ENCODE measurements around the gene HSPB1. TPM values are rescaled to one million over a fixed set of nuclear protein-coding genes. Genes with fewer than 3 reads are reported as not detected.

Gene HSPB1
- total RNA-seq, 4 donors from 2014 or later = 981 to 2,288 (median 2,045) TPM

GRCh38 chr7:76316984-76317781 lies 14.7 kb downstream of the HSPB1 start:
- H3K27ac ChIP-seq = peak overlapping the region; percentile 87
- H3K36me3 ChIP-seq = no peaks in the 10 kb centered on the region
- H3K9me3 ChIP-seq = no peaks in the 10 kb centered on the region
- peaks cover 28% of the 10 kb centered on the region for H3K4me1 ChIP-seq
- H3K27me3 ChIP-seq = no peaks in the 10 kb centered on the region
- no peak for DNase-seq (ENCODE audit: low spot score in 2 of 2)
- TF ChIP-seq EP300 (IDR thresholded peaks at IDR 0.05) = no peak
- TF ChIP-seq CTCF (IDR thresholded peaks at IDR 0.05) = no peak
- no peak for TF ChIP-seq POLR2AphosphoS5 (IDR thresholded peaks at IDR 0.05)
- no peak for TF ChIP-seq POLR2A (IDR thresholded peaks at IDR 0.05)
- WGBS = 52% methylated on average over 14 of the region's 14 CpGs
- peak overlapping the region; percentile 66 for H3K4me3 ChIP-seq

DNA sequence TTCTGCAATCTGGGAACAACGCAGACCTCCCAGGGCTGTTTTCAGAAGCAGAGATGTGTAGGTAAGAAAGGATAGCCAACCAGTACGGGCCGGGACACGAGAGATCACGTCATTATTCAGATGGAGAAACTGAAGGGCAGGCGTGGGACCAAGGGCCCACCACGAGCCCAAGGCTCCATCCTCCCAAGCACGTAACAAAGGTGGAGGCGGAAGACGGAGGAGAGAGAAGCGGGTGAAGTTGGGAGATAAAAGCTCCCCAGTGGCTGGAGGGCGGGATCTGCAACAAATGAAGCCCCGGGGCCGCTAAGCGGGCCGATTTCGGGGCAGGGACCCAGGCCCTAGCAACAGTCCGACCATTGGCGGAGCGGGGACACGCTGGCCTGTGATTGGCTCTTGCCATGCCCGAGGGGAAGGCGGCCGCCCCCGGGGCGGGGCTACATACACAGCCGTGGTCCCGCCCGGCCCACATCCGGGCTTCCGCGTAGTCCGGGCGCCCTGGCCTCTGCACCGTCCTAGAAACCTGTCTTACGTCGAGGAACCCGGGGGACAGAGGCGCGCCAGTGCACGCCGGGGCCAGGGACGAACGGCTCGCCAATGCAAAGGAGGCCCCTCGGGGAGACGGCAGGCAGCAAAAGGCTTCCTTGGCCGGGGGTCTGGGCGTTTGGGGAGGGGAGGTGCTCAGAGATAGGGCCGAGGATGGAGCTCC lies 15.5 kb downstream of the HSPB1 start:
- Histone ChIP-seq H3K27ac (peak overlapping the region; percentile 87), H3K36me3 (no peaks in the 10 kb centered on the region), H3K27me3 (no peaks in the 10 kb centered on the region), H3K4me3 (peak overlapping the region; percentile 66), H3K9me3 (no peaks in the 10 kb centered on the region), H3K4me1 (peaks cover 28% of the 10 kb centered on the region)
- WGBS = under 1% methylated on average over 31 of the region's 50 CpGs
- peak; percentile 97 to 98 for DNase-seq (ENCODE audit: low spot score in 2 of 2)
- no peak for TF ChIP-seq CTCF (IDR thresholded peaks at IDR 0.05)
- peak; percentile 28 to 59 for TF ChIP-seq POLR2A (IDR thresholded peaks at IDR 0.05)
- TF ChIP-seq POLR2AphosphoS5 (IDR thresholded peaks at IDR 0.05) = peak in 1 of 3 donors; percentile 59
- TF ChIP-seq EP300 (IDR thresholded peaks at IDR 0.05) = no peak

DNA sequence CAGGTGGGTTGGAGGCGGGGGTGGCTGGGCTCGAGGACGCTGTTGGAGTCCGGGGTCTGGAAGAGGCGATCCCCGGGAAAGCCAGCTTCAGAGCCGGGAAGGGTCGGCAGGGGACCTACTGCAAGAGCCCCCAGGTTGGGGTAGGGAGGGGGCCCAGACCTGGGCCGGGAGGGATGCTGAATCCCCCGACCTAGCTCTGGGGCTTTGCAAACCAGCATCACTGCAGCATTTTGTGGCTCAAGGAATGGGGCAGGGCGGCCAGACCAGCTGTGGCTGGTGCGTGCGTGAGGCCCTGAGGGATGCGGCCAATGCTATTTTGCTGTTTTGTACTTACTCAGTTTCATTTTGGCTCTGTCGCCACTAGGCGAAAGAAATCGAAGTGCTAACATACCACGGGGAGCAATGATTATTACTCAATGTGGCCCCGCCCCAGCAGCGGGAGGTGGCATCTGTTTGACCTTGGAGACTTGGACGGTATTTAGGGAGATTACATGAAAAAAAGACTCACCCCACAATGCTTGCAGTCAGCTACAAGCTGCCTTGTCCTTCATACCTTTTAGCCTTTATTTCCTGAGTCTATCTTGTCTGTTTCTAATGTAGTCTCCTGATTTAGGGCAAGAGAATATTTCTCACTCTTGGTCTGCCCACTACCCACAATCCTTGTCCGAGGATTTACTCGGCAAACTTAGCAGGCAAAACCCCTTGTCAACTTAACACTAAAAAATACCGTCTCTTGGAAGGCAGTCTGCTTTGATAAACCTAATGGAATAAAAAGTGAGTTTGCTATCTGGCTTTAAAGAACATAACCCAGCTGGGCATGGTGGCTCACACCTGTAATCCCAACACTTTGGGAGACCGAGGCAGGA lies 16.2 kb downstream of the HSPB1 start:
- peak; percentile 15 to 27 for TF ChIP-seq CTCF (IDR thresholded peaks at IDR 0.05)
- TF ChIP-seq POLR2AphosphoS5 (IDR thresholded peaks at IDR 0.05) = peak in 2 of 3 donors; percentile 44 to 53
- TF ChIP-seq EP300 (IDR thresholded peaks at IDR 0.05) = no peak
- Histone ChIP-seq H3K9me3 (no peaks in the 10 kb centered on the region), H3K27me3 (no peaks in the 10 kb centered on the region), H3K4me1 (peaks cover 27% of the 10 kb centered on the region), H3K36me3 (no peaks in the 10 kb centered on the region), H3K27ac (peak overlapping the region; percentile 87), H3K4me3 (peak overlapping the region; percentile 66)
- DNase-seq (ENCODE audit: low spot score in 2 of 2) = peak; percentile 90 to 91
- 6% methylated on average over 24 of the region's 25 CpGs for WGBS

GRCh38 chr7:76325092-76325491 lies 22.6 kb downstream of the HSPB1 start:
- WGBS = 96% methylated on average over 11 of the region's 11 CpGs
- no peaks in the 10 kb centered on the region for H3K9me3 ChIP-seq
- H3K27me3 ChIP-seq = no peaks in the 10 kb centered on the region
- TF ChIP-seq EP300 (IDR thresholded peaks at IDR 0.05) = no peak
- TF ChIP-seq CTCF (IDR thresholded peaks at IDR 0.05) = no peak
- TF ChIP-seq POLR2AphosphoS5 (IDR thresholded peaks at IDR 0.05) = no peak
- no peak for TF ChIP-seq POLR2A (IDR thresholded peaks at IDR 0.05)
- peaks cover 2% of the 10 kb centered on the region for H3K4me1 ChIP-seq
- H3K27ac ChIP-seq = no peak overlapping the region
- no peak overlapping the region for H3K4me3 ChIP-seq
- DNase-seq (ENCODE audit: low spot score in 2 of 2) = no peak
- H3K36me3 ChIP-seq = peaks cover 46% of the 10 kb centered on the region

Data from suprapubic skin (tissue), 4 donors.